SW480 (cell line): ENCODE data around the gene FOXD3.
A peak's percentile ranks its signal among the peaks of the same experiment; 100 is the strongest.

Source experiments
- DNase-seq: peaks from one replicate; pipeline ENCODE4 v3.0.0-alpha.2; 2016; ENCODE audit warnings: low spot score

The FOXD3 gene

DNA sequence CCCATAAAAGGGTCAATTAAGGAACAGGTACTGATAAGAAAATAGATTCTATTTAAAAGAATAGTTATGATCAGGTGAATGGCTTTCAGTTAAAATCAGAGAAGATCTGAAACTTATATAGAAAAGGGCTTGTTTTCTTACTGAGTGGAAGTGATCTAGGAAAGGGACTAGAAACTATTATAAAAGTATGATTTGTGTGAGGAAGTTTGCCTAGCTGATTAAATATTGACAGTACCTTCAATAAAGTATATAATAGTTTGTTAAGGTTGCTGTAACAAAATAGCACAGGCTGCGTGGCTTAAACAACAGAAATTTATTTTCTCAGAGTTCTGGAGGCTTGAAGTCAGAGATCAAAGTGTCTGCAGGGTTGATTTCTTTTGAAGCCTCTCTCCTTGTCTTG is 39.7 kb downstream of the FOXD3 start:
- no peak for DNase-seq

DNA sequence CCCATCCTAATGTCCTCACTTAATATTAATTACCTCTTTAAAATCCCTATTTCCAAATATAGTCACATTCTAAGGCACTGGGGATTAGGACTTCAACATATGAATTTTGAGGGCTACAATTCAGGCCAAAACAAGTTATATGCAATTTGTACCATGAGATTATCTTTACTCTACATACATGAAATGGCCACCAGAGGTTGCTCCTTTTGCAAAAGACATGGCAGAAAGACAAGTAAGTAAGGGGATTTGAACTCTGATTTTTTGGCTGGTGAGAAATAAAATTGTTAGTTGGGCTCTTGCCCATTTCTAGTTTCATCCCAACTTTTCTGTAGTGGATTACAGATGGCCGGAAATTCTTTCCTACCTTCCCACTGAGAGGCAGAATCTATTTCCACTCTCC is 40.2 kb downstream of the FOXD3 start:
- DNase-seq = no peak

- DNase-seq = no peak
These were observed 40.6 kb downstream of the FOXD3 start for GRCh38 chr1:63363014-63363413.

DNA sequence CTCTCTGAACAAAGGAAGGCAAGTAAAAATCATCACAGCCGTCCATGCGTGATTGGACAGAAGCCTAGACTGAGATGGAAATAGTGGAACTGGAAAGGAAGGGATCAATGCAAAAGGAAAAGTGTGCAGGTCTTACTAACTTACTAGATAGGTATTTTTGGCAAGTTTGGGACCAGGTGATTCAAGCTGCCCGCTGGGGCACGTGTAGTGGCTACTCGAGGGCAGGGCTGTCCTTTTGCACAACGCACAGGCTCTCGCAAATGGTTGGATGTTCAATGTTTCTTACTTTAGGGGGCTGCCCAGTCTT is 44.5 kb downstream of the FOXD3 start:
- DNase-seq = no peak

GRCh38 chr1:63367215-63368103 is 45.1 kb downstream of the FOXD3 start, which contains the start of gene ALG6:
ALG6 (plus strand) TSS chr1:63367627; CDS start chr1:63370978, 3,351 bp downstream.
- DNase-seq = peak; percentile 85

DNA sequence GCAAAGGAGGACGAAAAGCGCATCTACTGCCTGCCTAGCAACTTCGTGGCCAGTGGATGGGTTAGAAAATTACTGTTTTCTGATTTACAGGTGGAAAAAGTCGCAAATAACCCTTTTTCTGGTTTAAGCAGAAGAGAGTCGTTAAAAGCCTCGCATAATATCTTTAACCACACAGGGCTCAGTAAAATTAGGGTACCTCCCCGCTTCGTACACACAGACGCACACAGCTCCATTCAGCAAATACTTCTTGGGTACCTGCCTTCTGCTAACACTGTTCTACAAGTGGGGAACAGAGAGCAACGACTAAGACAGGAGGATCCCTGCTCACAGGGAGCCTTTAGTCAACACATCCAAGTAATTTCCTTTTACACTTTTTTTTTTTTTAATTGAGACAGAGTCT is 45.8 kb downstream of the FOXD3 start:
- peak; percentile 16 for DNase-seq
